ENCODE measurements around the gene CNOT6L. TPM values are rescaled to one million over a fixed set of nuclear protein-coding genes. Genes with fewer than 3 reads are reported as not detected.

CNOT6L gene
- polyA plus RNA-seq, 1 donor (not counting 4 experiments of a cell fraction or from before 2014, with no cell fraction given) = 12.0 TPM

DNA sequence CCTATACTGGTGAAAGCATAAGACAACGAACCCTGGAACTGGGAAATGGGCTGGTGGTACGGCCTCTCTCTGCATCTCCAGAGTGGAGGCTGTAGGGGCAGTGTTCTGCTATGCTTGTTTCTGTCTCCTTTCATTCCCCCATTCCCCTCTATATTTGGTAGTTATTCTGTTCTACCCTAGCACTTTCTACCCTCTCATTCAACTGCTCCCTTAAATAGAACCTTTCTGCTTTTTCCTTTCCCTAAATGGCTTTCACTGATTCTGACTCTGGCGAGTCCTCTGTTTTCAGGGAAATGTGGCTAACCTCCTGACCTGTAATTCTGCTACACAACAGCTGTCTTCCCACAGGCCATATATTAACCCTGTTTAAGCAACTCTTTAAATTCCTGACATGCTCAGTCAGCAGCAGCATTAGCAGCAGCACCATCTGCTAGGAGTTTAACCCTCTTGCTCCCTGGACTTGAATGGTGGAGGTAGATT lies 119.4 kb downstream of the CNOT6L start:
- TF ChIP-seq EZH2 (IDR thresholded peaks at IDR 0.05; ENCODE audit: low read length) = no peak
- TF ChIP-seq, protein P1, sequence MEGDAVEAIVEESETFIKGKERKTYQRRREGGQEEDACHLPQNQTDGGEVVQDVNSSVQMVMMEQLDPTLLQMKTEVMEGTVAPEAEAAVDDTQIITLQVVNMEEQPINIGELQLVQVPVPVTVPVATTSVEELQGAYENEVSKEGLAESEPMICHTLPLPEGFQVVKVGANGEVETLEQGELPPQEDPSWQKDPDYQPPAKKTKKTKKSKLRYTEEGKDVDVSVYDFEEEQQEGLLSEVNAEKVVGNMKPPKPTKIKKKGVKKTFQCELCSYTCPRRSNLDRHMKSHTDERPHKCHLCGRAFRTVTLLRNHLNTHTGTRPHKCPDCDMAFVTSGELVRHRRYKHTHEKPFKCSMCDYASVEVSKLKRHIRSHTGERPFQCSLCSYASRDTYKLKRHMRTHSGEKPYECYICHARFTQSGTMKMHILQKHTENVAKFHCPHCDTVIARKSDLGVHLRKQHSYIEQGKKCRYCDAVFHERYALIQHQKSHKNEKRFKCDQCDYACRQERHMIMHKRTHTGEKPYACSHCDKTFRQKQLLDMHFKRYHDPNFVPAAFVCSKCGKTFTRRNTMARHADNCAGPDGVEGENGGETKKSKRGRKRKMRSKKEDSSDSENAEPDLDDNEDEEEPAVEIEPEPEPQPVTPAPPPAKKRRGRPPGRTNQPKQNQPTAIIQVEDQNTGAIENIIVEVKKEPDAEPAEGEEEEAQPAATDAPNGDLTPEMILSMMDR (optimal IDR thresholded peaks at IDR 0.05 in 1 of 3, IDR thresholded peaks at IDR 0.05 in 1 of 3, conservative IDR thresholded peaks at IDR 0.05 in 1 of 3; ENCODE audit: extremely low read depth in 1 of 3, insufficient read depth in 2 of 3, low read length in 3 of 3) = no peak
- H4K20me1 ChIP-seq (ENCODE audit: control insufficient read depth, extremely low read depth, insufficient read depth, low read length) = no peaks in the 10 kb centered on the region
- H3K27ac ChIP-seq (ENCODE audit: control insufficient read depth, insufficient read depth, low read length) = no peak overlapping the region
- no peak overlapping the region for H3K4me3 ChIP-seq (ENCODE audit: control insufficient read depth in 2 of 3, extremely low read depth in 1 of 3, insufficient read depth in 2 of 3, low read depth in 1 of 3, low read length in 3 of 3)
- H3K36me3 ChIP-seq (ENCODE audit: control insufficient read depth in 2 of 2, extremely low read depth in 1 of 2, insufficient read depth in 2 of 2, low read length in 2 of 2) = no peaks in the 10 kb centered on the region
- no peaks in the 10 kb centered on the region for H3K9me3 ChIP-seq (ENCODE audit: control insufficient read depth, low read depth, low read length)
- peak overlapping the region; percentile 5 for H3K4me2 ChIP-seq (ENCODE audit: control insufficient read depth, extremely low read depth, insufficient read depth, low read depth, low read length)
- no peak overlapping the region for H2AFZ ChIP-seq (ENCODE audit: control insufficient read depth, low read length)
- no peaks in the 10 kb centered on the region for H3K9me1 ChIP-seq (ENCODE audit: control insufficient read depth, extremely low read depth, insufficient read depth, low read length)
- FAIRE-seq (peak; percentile 97), DNase-seq (ENCODE audit: low read depth, low spot score) (peak; percentile 21)
- no peaks in the 10 kb centered on the region for H3K79me2 ChIP-seq (ENCODE audit: control insufficient read depth, insufficient read depth, low read length)
- H3K9ac ChIP-seq (ENCODE audit: control insufficient read depth, extremely low read depth, insufficient read depth, low read length) = no peak overlapping the region
- peaks cover 28% of the 10 kb centered on the region for H3K4me1 ChIP-seq (ENCODE audit: control insufficient read depth, extremely low read depth, insufficient read depth, low read length)
- H3K27me3 ChIP-seq (ENCODE audit: control insufficient read depth, extremely low read depth, insufficient read depth, low read length) = no peaks in the 10 kb centered on the region
- dilution Hi-C loops (cut with MboI; ENCODE audit: extremely low pct_ligation_motif_present, low sequenced_read_pairs) = no loop called here

DNA sequence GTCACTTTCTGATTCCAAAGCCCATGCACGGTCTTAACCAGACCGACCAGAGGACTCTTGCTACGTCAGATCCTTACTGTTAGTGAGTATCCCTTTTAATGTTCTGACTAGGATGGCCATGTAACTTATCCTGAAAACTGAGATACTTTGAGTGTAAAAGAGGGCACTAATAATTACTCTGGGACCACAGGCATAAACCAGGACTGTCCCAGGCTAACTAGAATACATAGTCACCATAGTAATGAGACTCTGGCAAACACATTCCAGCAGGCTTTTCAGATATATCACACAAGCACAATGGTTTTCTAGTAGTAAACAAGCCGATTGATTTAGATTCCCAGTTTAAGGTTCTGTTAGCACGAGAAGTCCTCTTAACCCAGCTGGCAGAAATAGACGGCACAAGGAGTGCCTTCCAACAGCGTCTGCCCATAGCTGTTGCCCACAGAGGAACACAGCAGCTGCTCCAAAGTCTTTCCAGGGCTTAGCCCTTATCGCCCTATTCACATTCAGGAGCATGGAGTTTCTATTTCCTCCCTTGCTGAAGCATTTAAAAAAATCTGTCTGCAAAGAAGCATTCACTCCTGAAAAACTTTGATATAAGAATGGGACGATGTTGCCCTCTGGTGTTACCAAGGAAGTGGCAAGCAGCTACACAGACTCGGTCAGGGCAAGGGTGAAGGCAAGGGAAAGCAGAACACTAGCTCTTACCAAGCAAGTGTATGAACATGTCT lies 121.1 kb downstream of the CNOT6L start:
- FAIRE-seq = peak; percentile 92
- no peak overlapping the region for H2AFZ ChIP-seq (ENCODE audit: control insufficient read depth, low read length)
- no peak overlapping the region for H3K4me3 ChIP-seq (ENCODE audit: control insufficient read depth in 2 of 3, extremely low read depth in 1 of 3, insufficient read depth in 2 of 3, low read depth in 1 of 3, low read length in 3 of 3)
- H3K36me3 ChIP-seq (ENCODE audit: control insufficient read depth in 2 of 2, extremely low read depth in 1 of 2, insufficient read depth in 2 of 2, low read length in 2 of 2) = no peaks in the 10 kb centered on the region
- TF ChIP-seq, protein P1 (optimal IDR thresholded peaks at IDR 0.05 in 1 of 3, IDR thresholded peaks at IDR 0.05 in 1 of 3, conservative IDR thresholded peaks at IDR 0.05 in 1 of 3; ENCODE audit: extremely low read depth in 1 of 3, insufficient read depth in 2 of 3, low read length in 3 of 3) = peak; percentile 65 to 84 (median 69)
- TF ChIP-seq EZH2 (IDR thresholded peaks at IDR 0.05; ENCODE audit: low read length) = no peak
- H3K27ac ChIP-seq (ENCODE audit: control insufficient read depth, insufficient read depth, low read length) = no peak overlapping the region
- H3K4me1 ChIP-seq (ENCODE audit: control insufficient read depth, extremely low read depth, insufficient read depth, low read length) = peaks cover 28% of the 10 kb centered on the region
- H3K9me1 ChIP-seq (ENCODE audit: control insufficient read depth, extremely low read depth, insufficient read depth, low read length) = no peaks in the 10 kb centered on the region
- H3K9ac ChIP-seq (ENCODE audit: control insufficient read depth, extremely low read depth, insufficient read depth, low read length) = no peak overlapping the region
- H3K27me3 ChIP-seq (ENCODE audit: control insufficient read depth, extremely low read depth, insufficient read depth, low read length) = no peaks in the 10 kb centered on the region
- H3K79me2 ChIP-seq (ENCODE audit: control insufficient read depth, insufficient read depth, low read length) = no peaks in the 10 kb centered on the region
- no peaks in the 10 kb centered on the region for H3K9me3 ChIP-seq (ENCODE audit: control insufficient read depth, low read depth, low read length)
- H4K20me1 ChIP-seq (ENCODE audit: control insufficient read depth, extremely low read depth, insufficient read depth, low read length) = no peaks in the 10 kb centered on the region
- dilution Hi-C loops (cut with MboI; ENCODE audit: extremely low pct_ligation_motif_present, low sequenced_read_pairs) = no loop called here
- DNase-seq (ENCODE audit: low read depth, low spot score) = no peak
- H3K4me2 ChIP-seq (ENCODE audit: control insufficient read depth, extremely low read depth, insufficient read depth, low read depth, low read length) = no peak overlapping the region

Measured in keratinocyte (primary cell).